Adrenal gland (tissue), 5 donors: ENCODE data around the gene RBL2.
"Not testable (repeated sequence)": the region's sequence is repeated elsewhere in the genome, so short reads cannot be mapped to it uniquely, and the experiment has no call there.

ENCODE experiments used
- CTCF ChIP-seq, 6 experiments: fragments of 450-650 bp in 4 of 6; fragments of 200-600 bp in 2 of 6; sonication (generic) in 1 of 6; IDR thresholded peaks; 1 replicate in 5 of 6; 2 replicates in 1 of 6; pipeline versions ENCODE4 v1.5.1 to v1.8.0; 2016 to 2021; ENCODE audit warnings: antibody characterized with exemption in 6 of 6, mild to moderate bottlenecking in 2 of 6, moderate library complexity in 1 of 6
- POLR2A ChIP-seq, 2 donors: fragments of 450-650 bp; IDR thresholded peaks; one replicate each; pipeline ENCODE4 v1.6.1; 2017; ENCODE audit warnings: antibody characterized with exemption in 2 of 2, mild to moderate bottlenecking in 2 of 2, moderate library complexity in 1 of 2
- donor health status: DM: no; HTN: no; CAD: no.

GRCh38 chr16:53423968-53424367 is 10.3 kb upstream of the RBL2 start:
- TF ChIP-seq CTCF, POLR2A (IDR thresholded peaks at IDR 0.05): not testable (repeated sequence)
